Activated CD4-positive, CD25-positive, alpha-beta regulatory T cell treated with anti-CD3 and anti-CD28 coated beads, Interleukin-2, amount 50 U/mL, for 16 hours (primary cell): ENCODE results near the gene NXPH4.

Experiments used
- DNase-seq: peaks from one replicate; pipeline ENCODE4 v3.0.0-alpha.2; 2020; ENCODE audit warnings: low read depth, low spot score

Gene NXPH4

DNA sequence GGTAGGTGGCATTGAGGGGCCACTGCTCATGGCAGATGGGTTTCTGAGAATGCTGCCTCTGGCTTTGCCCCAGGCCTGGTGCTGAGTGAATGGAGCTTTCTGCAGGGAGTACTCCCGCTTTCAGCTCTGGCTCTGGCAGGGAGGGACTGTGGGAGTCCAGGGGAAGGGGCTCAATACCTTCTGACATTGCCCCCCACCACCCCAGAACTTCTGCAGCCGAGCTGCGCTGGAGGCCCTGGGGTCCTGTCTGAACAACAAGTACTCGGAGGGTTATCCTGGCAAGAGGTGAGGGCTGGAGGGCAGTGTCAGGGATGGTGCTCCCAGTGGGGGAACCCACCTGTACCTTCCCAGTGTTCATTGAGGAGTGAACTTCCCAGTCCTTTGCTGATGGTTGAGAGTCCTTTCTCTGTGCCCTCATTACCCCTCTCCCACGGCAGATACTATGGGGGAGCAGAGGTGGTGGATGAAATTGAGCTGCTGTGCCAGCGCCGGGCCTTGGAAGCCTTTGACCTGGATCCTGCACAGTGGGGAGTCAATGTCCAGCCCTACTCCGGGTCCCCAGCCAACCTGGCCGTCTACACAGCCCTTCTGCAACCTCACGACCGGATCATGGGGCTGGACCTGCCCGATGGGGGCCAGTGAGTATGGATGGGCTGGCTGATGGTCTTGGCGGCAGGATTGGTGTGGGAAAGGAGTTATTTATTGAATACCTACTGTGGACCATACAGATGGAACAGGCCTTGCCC is 14.9 kb downstream of the NXPH4 start:
- no peak for DNase-seq

DNA sequence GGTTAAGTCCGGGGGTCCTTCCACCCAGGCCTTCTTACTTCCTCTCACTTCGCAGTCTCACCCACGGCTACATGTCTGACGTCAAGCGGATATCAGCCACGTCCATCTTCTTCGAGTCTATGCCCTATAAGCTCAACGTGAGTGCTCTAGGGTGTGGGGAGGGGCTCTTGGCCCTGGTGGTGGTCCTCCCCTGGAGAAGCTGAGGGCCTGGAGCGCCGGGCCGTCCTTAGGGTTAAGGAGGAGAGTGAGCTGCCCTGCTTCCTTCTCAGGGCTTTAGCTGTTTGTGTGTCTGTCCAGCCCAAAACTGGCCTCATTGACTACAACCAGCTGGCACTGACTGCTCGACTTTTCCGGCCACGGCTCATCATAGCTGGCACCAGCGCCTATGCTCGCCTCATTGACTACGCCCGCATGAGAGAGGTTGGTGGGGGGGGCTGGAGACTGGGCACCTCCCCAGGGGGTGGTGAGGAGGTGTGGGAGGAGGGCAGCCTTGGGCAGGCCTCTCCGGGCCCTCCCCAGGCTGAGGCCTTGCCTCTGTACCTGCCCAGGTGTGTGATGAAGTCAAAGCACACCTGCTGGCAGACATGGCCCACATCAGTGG is 15.7 kb downstream of the NXPH4 start:
- DNase-seq: no peak

GRCh38 chr12:57233357-57234232 is 17.0 kb downstream of the NXPH4 start:
- DNase-seq: no peak

- DNase-seq: no peak
Observed at GRCh38 chr12:57234233-57234570, 17.6 kb downstream of the NXPH4 start.

DNA sequence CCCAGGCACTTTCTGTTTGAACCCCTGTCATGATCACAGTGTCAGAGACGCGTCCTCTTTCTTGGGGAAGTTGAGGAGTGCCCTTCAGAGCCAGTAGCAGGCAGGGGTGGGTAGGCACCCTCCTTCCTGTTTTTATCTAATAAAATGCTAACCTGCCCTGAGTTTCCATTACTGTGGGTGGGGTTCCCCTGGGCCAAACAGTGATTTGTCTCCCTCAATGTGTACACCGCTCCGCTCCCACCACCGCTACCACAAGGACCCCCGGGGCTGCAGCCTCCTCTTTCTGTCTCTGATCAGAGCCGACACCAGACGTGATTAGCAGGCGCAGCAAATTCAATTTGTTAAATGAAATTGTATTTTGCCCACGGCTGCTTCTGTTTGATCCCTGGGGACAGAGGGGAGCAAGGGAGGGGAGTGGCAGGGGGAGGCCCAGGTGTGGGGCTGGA is 18.0 kb downstream of the NXPH4 start:
- no peak for DNase-seq

DNA sequence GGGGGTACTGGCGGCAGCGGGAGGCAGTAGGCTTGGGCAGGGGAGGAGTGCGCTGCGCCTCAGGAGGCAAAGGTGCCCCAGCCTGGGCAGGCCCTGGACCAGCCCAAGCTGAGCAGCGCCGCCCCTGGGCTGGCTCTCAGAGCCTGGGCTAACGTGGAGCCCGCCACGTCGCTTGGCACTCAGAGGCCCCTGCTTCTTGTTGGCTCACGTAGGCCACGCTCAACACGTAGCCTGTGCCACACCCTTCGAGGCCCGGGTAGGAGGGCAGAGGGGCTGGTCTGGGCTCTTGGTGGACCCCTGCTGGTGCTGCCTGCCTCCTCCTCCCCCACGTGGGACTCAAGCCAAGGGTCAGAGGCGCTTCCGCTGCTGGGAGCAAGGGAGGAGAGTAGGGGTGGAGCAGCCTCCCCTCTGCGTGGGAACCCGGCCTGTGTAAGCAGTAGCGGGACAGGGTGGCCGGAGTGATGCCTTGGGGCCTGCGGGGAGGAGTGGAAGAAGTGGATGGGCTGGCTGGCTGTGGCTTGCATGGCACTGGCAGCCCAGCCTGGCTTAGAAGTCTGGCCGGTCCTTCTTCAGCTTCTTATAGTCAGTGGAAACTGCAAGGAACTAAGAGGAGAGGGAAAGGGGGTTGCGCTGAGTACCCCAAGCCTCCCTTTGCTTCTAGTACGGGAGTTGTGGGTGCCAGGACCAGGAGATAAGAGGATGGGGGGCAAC is 18.6 kb downstream of the NXPH4 start:
- no peak for DNase-seq

- no peak for DNase-seq
Observed at GRCh38 chr12:57235728-57236131, 19.1 kb downstream of the NXPH4 start.

- no peak for DNase-seq
Observed at GRCh38 chr12:57236201-57236924, 19.8 kb downstream of the NXPH4 start.

- no peak for DNase-seq
Observed at GRCh38 chr12:57236925-57237595, 20.5 kb downstream of the NXPH4 start.

DNA sequence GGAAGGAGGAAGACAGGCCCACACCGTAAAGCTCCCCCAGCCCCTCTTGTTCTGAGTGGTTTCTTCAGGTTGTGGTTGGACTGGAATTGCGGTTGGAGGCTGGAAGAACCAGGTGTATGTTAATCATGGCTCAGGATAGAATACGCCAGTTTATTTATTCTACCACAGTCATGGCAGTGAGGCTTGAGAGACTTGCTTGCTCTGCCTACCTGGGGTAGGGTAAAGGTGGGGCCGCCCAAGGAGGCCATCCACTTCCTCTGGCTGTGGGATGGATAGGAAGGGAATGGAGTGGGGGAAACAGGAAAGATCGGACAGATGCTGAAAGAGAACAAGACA is 21.0 kb downstream of the NXPH4 start:
- DNase-seq: no peak

DNA sequence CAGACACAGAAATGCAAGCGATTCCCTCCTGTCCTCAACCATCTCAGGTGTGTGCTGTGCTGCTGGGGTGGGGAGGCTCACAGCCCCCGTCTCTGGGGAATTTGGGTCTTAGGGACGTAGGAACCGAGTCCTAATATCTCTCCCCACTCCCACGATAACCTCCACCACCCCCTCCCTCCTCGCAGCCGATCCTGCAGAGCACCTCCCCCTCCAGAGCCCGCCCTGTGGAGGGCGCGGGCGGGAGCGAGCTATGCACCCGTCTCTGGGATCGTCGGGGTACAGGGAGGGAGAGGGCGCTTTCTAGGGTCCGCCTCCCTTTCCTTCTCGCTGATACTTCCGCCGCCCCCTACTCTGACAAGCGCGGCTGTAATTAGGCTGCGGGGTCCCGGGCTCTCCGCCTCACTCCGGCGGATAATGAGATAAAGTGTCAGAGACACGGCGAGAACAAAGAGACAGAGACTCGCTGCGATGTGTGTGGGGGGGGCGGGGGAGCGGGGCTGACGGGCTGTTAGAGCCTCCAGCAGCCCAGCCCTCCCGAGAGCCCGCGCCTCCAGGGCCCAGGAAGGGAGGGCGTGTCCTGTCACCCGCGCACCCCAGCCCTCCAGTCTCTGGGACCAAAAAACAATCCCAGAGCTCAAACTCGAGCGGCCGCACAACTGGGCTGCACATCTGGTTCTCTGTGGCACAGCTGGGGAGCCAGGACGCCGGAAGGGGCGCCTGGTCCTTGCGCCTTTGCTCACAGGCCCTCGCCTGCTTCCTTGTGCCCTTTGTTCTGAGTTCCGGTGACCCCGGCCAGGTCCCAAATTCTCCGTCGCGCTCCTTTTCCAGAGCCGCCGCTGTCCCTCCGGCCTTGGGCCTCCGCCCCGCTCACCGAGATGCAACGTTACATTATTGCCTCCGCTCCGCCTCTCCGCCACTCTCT is 21.6 kb downstream of the NXPH4 start:
- DNase-seq: no peak

DNA sequence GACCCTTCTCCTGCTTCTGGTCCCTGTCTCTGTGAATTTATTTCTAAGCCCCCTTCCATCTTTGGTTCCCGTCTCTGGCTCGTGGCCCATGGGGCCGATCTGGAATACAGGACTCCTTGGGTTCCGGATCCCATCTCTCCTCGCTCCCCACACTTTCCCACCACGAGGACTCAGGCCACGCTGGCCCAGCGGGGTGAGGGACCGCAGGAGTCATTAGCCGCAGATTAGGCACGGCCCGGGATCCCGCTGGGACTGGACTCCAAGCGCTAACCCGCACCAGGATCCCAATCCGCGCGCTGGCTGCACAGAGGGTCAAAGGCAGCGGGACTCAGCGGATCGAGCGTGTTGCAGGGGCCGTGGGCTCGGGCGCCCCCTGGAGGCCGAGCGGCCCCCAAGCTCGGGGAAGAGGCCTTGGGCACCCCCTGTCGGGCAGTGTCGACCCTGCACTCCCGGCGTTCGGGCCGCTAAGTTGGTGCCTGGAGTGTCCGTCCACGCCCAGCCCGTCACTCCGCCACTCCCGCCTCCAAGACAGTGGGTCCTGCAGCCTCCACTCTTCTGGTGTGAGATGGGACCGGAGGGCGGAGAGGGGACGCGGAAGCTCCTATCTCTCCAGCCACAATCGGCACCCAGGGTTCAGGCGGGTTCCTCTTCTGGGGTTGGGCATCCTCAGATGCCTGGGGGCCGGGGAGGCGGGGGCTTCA is 22.4 kb downstream of the NXPH4 start:
- DNase-seq: peak; percentile 79

DNA sequence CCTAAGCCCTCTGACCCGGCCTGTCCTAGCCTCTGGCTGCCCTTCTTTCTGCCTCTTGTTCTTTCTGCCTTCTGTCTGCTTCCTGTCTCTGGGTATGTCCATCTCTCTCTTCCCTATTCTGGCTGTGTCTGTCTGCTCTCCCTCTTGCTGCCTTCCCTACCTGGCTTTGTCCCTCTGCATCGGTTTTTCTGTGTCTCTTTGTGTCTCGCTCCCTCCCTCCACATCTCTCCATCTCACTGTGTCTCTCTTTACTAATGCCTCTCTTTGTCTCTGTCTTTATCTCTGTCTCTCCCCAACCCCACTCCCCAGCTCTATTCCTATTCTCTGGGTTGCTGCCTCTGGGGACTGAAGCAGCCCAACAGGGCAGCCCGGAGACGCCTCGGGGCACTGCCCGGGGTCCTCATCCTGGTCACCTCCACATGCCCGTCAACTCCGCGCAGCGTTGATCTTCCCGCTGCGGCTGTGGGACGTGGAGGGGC is 23.0 kb downstream of the NXPH4 start:
- no peak for DNase-seq

DNA sequence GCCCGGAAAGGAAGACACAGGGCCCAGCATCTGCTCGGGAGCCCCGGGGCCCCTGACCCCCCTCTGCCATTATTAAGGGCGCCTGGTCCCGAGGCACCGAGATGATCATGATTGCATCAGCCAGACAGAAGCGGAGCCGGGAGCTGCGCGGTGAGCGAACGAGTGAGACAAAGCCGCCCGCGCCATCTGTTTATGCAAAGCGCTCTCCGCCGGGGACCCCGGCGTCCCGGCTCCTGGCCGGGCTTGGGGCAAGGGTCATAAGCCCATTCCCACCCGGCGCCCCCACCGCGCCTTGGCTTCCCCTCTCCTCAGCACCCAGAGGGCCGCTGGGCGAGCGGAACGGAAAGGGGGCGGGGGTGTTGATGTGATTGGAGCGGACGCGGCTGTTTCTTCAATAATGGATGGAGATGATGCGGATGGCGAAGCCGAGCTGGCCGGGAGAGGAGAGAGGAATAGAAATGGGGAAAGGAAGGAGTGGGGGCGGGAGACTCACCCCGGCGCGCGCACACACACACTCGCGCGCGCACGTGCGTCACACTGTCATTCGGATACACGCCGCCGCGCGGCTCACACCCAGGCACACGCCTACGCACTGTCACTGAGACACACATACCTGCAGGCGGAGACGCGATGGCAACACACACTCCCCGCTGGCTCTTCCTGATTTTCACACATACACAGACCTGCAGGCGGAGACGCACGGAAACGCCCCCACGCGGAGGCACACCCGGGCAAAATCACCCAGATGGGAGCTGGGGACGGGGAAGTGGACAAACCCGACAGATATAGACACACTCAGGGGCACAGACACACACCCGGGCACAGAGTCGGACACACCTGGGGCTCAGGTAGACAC is 23.7 kb downstream of the NXPH4 start:
- peak; percentile 56 for DNase-seq

DNA sequence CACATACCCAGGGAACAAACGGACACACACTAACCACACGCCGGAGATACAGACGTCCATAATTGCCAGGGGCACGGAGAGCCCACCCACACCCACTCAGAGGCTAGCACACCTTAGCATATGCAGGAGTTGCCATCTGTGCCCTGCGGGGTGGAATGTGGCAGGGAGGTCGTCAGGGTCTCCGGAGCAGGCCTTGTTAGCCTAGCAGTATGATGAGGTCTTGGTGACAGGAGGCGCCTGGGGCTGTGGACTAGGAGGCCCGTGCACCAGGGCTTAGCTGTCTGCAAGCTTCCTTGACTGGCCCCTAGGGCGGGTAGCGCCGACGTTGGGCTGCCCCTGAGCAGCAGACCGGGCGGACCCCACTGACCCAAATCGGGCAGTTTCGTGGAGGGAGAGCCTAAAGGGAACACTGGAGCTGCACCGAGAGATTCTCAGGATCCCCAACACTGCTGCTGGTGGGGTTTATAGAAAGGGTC is 24.4 kb downstream of the NXPH4 start:
- DNase-seq: no peak

DNA sequence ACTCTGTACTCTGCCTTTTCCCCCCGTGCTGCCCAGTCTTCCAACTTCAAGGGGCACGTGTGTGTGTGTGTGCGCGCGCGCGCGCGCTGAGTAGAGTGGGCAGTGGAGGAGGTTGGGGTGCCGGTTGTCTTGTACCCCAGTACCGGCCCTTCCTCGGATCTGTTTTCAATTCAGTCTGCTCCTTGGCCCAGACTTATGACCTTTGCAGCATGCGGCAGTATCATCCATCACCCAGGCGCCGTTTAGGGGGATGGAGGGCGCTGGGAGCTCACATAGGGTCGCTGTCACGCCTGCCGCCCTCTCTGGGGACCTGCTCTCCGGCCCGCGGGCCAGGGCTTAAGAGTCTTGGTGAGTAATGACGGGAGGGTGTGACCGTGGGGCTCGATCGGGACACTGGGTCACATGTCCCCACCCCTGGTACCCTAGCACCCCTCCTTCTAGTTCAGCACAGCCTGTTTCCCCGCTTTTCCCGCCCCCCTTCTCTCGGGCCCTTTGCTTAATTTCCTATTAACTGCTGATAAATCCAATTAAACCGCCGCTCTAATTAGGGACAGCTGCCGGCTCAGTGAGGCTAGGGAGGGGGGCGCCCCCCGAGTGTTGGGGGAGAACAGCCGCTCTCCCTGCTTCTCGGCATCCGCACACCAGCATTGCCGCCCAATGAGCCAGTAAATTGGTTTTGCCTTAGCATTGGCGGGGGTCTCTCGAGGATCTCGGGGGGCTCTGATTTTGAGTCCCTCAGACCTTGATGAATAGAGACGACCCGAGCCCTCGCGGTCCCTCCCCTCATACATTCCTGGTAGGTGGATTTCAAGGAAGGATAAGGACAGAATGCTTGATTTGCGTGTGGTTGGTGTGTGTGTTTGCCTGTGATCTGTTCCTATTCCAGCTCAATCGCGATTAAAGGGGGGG is 25.1 kb downstream of the NXPH4 start:
- DNase-seq: no peak

DNA sequence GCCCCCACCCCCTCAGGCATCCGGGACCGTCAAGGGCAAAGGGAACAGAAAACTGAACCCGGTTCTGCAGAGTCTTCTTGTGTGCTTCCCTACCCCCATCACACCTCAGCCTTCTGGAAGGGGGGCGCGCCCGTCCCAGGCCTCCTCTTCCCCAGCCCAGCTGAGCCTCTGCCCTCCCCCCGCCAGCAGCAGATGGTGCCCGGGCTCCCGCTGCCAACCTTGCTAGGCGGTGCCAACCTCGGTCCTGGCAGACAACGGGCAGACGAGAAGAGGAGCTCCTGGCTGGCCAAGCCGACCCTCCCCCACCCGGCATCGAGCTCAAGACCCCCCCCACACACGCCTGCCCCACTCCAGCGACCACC is 25.7 kb downstream of the NXPH4 start:
- no peak for DNase-seq
